Sciatic nerve (tissue), 2 donors: ENCODE measurements around the gene WDR33. TPM values are rescaled to one million over a fixed set of nuclear protein-coding genes. Genes with fewer than 3 reads are reported as not detected.
"Not testable (repeated sequence)": the region's sequence is repeated elsewhere in the genome, so short reads cannot be mapped to it uniquely, and the experiment has no call there.

Experiments used
- ATAC-seq: fragments of 200-7000 bp; cut with Tn5 transposase; one replicate; pipeline ENCODE4 v1.9.1; 2020; ENCODE audit warnings: mild to moderate bottlenecking, moderate library complexity
- DNase-seq: peaks from one replicate; pipeline ENCODE4 v3.0.0-alpha.2; 2020; ENCODE audit warnings: low spot score
- intact Hi-C: fragments of 100-400 bp; cut with DNase I; formaldehyde crosslinking; loops from one replicate; pipeline ENCODE4 v1.14.2; 2022
- total RNA-seq: library from RNA; stranded (reverse); fragmentation: NEBNext Ultra II Directional; extraction: Animal tissue kit (Norgen Biotek cat#: 25700); gene quantifications from one replicate; pipeline ENCODE4 v1.2.1, GENCODE V29; 2021
- donor health status: DM: no; HTN: no; CAD: no.
- donor health status: DM: no; HTN: no; CAD: no.

Gene WDR33
- total RNA-seq, 1 donor from 2014 or later: 60.9 TPM

DNA sequence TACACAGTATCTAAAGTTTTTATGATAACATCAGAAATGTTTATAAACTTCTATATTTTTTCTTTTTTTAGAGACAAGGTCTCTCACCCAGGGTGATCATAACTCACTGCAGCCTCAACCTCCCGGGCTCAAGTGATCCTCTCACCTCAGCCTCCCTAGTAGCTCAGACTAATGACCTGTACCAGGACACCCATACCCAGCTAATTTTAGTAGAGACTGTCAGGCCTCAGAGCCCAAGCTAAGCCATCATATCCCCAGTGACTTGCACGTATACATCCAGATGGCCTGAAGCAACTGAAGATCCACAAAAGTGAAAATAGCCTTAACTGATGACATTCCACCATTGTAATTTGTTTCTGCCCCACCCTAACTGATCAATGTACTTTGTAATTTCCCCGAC is 1.5 kb upstream of the WDR33 start:
- intact Hi-C loops, ATAC-seq, DNase-seq: not testable (repeated sequence)

DNA sequence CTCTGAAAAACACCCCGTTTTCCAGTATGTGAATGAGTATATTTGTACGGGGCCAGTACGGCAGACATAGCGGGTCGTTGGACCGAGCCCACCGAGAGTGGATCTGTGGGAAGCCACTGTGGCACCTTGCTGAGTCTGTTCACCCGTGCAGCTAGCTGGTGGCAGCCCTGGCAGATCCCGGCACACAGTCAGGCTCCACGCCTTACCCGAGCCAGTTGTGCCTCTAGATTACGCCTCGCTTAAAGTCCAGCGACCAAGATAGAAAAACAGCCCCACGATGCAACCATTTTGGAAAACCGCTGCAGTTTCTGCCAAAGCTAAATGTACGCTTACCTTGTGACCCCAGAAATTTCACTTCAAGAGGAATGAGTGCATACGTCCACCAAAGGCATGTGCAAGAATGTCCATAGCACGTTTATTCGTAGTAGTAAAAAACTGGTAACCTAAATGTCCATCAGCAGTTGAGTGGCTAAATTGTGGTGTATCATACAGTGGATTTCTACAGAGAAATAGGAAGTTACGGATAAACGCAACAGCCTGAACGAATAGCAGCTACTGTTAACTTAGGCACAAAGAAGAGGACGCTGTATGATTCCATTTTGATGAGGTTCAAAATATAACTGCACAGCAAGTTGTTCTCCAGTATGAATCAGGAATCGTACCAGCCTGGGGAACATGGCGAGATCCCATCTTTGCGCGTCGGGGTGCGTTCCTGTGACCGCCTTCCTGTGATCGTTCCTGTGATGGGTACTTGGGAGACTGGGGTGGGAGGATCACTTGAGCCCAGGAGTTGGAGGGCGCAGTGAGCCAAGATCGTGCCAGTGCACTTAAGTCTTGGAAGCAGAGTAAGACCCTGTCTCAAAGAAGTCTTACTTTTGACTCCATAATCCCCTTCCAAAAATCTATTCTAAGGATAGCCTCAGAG is 688 bp upstream of the WDR33 start:
- intact Hi-C loops: no loop called here
- peak; percentile 63 for ATAC-seq
- DNase-seq: peak; percentile 60

DNA sequence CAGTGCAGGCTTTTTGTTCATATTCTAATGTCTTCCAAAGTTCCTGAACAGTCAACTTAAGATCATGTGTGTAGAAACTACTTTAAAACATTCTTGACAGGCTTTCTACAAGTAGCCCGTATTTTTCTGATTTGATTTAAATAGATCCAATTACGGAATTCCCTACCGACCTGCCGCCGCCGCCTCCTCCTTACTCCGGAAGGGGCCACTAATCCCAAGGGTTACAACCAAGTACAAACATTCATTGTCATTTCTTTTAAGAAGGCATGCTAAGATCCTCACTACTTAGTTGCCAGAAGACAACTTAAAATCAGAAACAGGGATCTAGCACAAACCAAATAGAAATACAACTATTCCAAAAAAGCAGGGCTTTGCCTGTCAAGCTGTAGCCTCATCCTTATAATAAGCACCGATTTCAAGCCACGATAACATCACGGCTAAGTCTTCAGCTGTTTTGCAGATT is 784 bp downstream of the WDR33 start:
- DNase-seq (no peak), ATAC-seq (peak; percentile 30)
- intact Hi-C loops: no loop called here

DNA sequence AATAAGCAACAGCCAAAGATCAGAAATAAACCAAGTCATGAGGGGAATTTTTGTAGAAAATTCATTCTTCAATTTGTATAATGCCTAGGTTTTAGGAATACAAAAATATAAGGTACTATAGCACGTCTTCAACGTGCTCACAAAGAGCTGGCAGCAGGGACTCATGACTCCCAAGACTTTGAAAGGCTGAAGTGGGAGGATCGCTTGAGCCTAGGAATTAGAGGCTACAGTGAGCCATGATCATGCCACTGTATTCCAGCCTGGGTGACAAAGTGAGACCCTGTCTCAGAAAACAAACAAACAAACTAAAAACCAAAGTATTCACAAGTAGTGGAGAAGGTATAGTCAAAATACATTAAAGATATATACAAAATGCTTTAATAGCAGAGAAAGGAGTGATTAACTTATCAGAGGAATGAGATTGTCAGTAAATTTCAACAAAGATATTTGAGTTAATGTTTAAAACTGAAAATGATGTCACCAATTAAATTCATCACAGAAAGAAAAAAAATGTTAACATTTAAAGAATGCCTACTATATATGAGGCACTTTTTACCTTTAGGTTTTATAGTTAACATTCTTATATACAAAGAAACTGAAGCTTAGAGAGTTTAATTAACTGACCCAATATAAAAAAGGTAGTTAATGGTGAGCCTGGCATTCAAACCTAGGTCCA is 3.2 kb downstream of the WDR33 start:
- ATAC-seq: no peak
- intact Hi-C loops: no loop called here

GRCh38 chr2:127806860-127807259 is 4.1 kb downstream of the WDR33 start:
- intact Hi-C loops, ATAC-seq, DNase-seq: not testable (repeated sequence)

More for the DNA sequence above, 3.2 kb downstream of the WDR33 start:
- no peak for DNase-seq

GRCh38 chr2:127805491-127805890 is 5.5 kb downstream of the WDR33 start:
- ATAC-seq (no peak), DNase-seq (no peak)
- intact Hi-C loops: no loop called here

GRCh38 chr2:127799926-127800325 is 11.0 kb downstream of the WDR33 start:
- no peak for ATAC-seq
- intact Hi-C loops: no loop called here
- no peak for DNase-seq

- no peak for ATAC-seq
- no peak for DNase-seq
- intact Hi-C loops: no loop called here
Observed at GRCh38 chr2:127796389-127796788, 14.6 kb downstream of the WDR33 start.

- ATAC-seq, DNase-seq, intact Hi-C loops: not testable (repeated sequence)
Observed at GRCh38 chr2:127794901-127795300, 16.1 kb downstream of the WDR33 start.

GRCh38 chr2:127792805-127793204 is 18.2 kb downstream of the WDR33 start:
- DNase-seq (no peak), ATAC-seq (no peak)
- intact Hi-C loops: no loop called here

- ATAC-seq (no peak), DNase-seq (no peak)
- intact Hi-C loops: no loop called here
Observed at GRCh38 chr2:127790694-127791529, 20.1 kb downstream of the WDR33 start.

DNA sequence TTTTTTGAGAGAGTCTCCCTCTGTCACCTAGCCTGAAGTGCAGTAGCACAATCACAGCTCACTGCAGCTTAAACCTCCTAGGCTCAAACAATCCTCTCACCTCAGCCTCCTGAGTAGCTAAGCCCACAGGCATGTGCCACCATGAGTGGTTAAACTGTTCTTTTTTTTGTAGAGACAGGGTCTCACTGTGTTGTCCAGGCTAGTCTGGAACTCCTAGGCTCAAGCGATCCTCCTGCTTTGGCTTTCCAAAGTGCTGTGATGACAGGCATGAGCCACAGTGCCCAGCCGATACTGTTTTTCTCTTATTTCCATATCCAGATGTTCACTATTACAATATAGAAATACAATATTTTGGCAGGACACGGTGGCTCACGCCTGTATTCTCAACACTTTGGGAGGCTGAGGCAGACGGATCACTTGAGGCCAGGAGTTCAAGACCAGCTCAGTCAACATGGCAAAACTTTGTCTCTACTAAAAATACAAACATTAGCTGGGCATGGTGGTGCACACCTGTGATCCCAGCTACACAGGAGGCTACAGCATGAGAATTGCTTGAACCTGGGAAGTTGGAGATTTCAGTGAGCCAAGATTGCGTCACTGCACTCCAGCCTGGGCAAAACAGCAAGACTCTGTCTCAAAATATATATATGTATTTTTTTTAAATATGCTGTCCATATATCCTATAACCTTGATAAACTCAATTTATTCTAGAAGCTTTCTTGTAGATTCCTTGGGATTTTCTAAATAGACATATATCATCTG is 24.7 kb downstream of the WDR33 start:
- intact Hi-C loops: no loop called here
- DNase-seq: no peak
- no peak for ATAC-seq

GRCh38 chr2:127784965-127785518 is 25.9 kb downstream of the WDR33 start:
- intact Hi-C loops: no loop called here
- DNase-seq: no peak
- no peak for ATAC-seq

DNA sequence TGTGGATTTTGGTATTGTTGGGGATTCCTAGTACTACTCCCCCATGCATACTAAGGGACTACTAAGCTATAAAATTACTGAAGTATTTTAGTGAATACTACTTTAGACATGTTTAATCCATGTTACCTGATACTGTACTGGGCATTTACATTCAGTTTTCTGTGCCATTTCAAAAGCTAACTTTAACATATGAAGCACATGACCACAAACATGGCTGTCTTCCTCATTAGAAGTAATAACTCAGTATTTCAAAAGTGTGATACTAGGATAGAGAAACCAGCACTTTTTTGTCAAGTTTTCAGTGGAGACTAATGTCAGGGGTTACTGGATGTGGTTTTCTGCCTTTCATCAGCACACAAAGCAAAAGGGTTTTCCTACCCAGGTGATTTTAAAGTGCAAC is 27.9 kb downstream of the WDR33 start:
- DNase-seq (no peak), ATAC-seq (no peak)

DNA sequence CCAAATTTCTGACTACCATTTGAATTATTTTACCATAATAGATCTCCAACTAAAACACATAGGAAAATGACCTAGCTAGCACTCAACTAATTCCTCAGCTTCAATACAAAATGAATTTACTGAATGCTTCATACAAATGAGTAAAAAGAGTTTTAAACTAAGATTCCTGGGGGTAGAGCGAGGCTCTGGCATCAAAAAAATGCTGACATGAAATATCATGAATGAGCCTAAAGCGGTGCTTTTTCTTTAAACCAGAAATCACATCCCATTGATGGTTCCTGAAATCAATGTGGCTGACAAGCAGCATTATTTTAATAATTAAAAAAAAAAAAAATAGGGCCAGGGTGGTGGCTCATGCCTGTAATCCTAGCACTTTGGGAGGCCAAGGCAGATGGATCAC is 32.1 kb downstream of the WDR33 start:
- DNase-seq: no peak
- ATAC-seq: no peak
- intact Hi-C loops: no loop called here

More for the DNA sequence above, 27.9 kb downstream of the WDR33 start:
- intact Hi-C loops: no loop called here

GRCh38 chr2:127778447-127778846 is 32.5 kb downstream of the WDR33 start:
- intact Hi-C loops: no loop called here
- no peak for ATAC-seq
- no peak for DNase-seq

- intact Hi-C loops: no loop called here
- ATAC-seq (no peak), DNase-seq (no peak)
Observed at GRCh38 chr2:127776122-127776780, 34.7 kb downstream of the WDR33 start.

GRCh38 chr2:127771756-127772155 is 39.2 kb downstream of the WDR33 start:
- DNase-seq (no peak), ATAC-seq (no peak)
- intact Hi-C loops: no loop called here
